Left lung (tissue), 10 donors: ENCODE measurements around the gene PDE6H. TPM values are rescaled to one million over a fixed set of nuclear protein-coding genes. Genes with fewer than 3 reads are reported as not detected.

Experiments
- ATAC-seq: fragments of 200-7000 bp; cut with Tn5 transposase; one replicate; pipeline ENCODE4 v1.9.1; 2020; ENCODE audit warnings: moderate library complexity
- DNase-seq, 4 donors: peaks; one replicate each; pipeline ENCODE4 v3.0.0-alpha.2; 2013 to 2020
- H3K27ac ChIP-seq, 2 donors: fragments of 200-600 bp; sonication (generic) in 1 of 2; one replicate each; pipeline versions ENCODE4 v1.5.0 to v1.8.0; 2020 to 2021
- H3K27me3 ChIP-seq, 2 donors: fragments of 200-600 bp; sonication (generic) in 1 of 2; one replicate each; pipeline versions ENCODE4 v1.5.0 to v1.8.0; 2020 to 2021
- H3K36me3 ChIP-seq, 2 donors: fragments of 200-600 bp; sonication (generic) in 1 of 2; one replicate each; pipeline versions ENCODE4 v1.5.0 to v1.8.0; 2020 to 2021
- H3K4me1 ChIP-seq, 2 donors: fragments of 200-600 bp; one replicate each; pipeline ENCODE4 v1.8.0; 2021
- H3K4me3 ChIP-seq, 2 donors: fragments of 200-600 bp; sonication (generic) in 1 of 2; one replicate each; pipeline versions ENCODE4 v1.5.0 to v1.8.0; 2020 to 2021; ENCODE audit warnings: mild to moderate bottlenecking in 1 of 2
- H3K9me3 ChIP-seq, 2 donors: fragments of 200-600 bp; sonication (generic) in 1 of 2; one replicate each; pipeline versions ENCODE4 v1.5.0 to v1.8.0; 2020 to 2021
- CTCF ChIP-seq, 2 donors: fragments of 200-600 bp; sonication (generic) in 1 of 2; IDR thresholded peaks; one replicate each; pipeline versions ENCODE4 v1.5.0 to v1.8.0; 2021; ENCODE audit warnings: antibody characterized with exemption in 2 of 2
- intact Hi-C, 2 donors: fragments of 100-400 bp; cut with DNase I; formaldehyde crosslinking; loops; one replicate each; pipeline versions ENCODE4 v1.11.2 to v1.14.2; 2022
- polyA plus RNA-seq, 6 donors: library from polyadenylated mRNA; unstranded; fragments of 120-200 nt; gene quantifications; one replicate each; pipeline ENCODE4 v1.2.1, GENCODE V29; 2013; ENCODE audit not compliant: insufficient read length in 6 of 6
- total RNA-seq, 2 donors: library from RNA; stranded (reverse); fragmentation: NEBNext Ultra II Directional; extraction: Animal tissue kit (Norgen Biotek cat#: 25700); gene quantifications; one replicate each; pipeline ENCODE4 v1.2.1, GENCODE V29; 2021
- donor health status: DM: no; HTN: yes; CAD: no.
- donor health status: DM: no; HTN: no; CAD: no.

Gene PDE6H
- total and polyA plus RNA-seq, 8 donors: not detected

DNA sequence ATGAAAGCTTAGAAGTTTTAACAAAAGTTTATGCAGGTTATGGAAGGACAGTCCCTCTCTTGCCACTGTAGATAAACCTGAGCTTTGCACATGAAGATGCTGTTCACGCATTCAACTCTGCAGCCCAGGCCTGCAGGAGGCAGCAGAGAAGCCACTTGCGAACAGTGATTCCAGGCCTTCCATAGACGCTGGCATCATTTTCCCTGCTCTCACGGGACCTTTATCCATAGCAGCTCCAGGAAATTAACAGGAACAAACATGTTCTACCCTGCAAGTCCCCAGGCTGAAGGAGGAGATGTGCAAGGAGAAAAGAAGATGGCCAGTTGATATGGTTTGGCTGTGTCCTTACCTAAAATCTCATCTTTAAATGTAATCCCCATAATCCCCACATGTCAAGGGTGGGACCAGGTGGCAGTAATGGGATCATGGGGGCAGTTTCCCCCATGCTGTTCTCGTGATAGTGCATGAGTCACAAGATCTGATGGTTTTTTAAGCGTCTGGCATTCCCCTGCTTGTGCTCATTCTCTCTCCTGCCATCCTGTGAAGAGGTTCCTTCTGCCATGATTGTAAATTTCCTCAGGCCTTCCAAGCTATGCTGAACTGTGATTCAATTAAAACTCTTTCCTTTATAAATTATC is 36.5 kb upstream of the PDE6H start:
- no peaks in the 10 kb centered on the region for H3K9me3 ChIP-seq
- TF ChIP-seq CTCF (IDR thresholded peaks at IDR 0.05): no peak
- H3K4me3 ChIP-seq: no peak overlapping the region
- H3K27me3 ChIP-seq: no peaks in the 10 kb centered on the region
- H3K4me1 ChIP-seq: peaks cover 0 to 14% of the 10 kb centered on the region in 2 donors
- peaks cover 0 to 38% of the 10 kb centered on the region in 2 donors for H3K36me3 ChIP-seq
- no peak for ATAC-seq
- no peak for DNase-seq
- no peak overlapping the region for H3K27ac ChIP-seq
- intact Hi-C loops: no loop called here

- intact Hi-C loops: no loop called here
- no peak for TF ChIP-seq CTCF (IDR thresholded peaks at IDR 0.05)
- ATAC-seq: no peak
- H3K4me1 ChIP-seq: peaks cover 0 to 14% of the 10 kb centered on the region in 2 donors
- H3K9me3 ChIP-seq: no peaks in the 10 kb centered on the region
- DNase-seq: no peak
- H3K36me3 ChIP-seq: peaks cover 0 to 40% of the 10 kb centered on the region in 2 donors
- H3K27me3 ChIP-seq: no peaks in the 10 kb centered on the region
- no peak overlapping the region for H3K27ac ChIP-seq
- H3K4me3 ChIP-seq: no peak overlapping the region
These were observed 35.8 kb upstream of the PDE6H start for GRCh38 chr12:14937014-14937413.

DNA sequence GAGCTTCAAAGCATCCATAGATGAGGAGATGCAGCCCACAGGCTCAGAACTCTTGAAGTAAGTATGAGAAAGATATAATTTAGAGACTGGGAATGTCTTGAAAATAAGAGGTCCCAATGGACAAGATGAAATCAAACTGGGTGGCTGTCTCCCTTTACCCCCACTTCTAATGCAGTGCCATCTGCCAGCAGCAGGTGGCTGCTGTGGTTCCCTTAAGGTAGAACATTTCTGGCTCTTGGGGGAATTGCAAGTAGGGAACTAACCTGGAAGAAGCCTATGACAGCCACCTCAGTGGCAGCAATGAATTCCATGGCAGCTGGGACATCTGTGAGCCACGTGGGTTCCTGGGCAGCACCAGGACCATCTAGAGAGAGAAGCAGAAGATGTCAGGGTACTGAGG is 35.2 kb upstream of the PDE6H start:
- H3K4me1 ChIP-seq: peaks cover 0 to 14% of the 10 kb centered on the region in 2 donors
- ATAC-seq (no peak), DNase-seq (no peak)
- intact Hi-C loops: no loop called here
- no peak overlapping the region for H3K27ac ChIP-seq
- no peaks in the 10 kb centered on the region for H3K9me3 ChIP-seq
- no peaks in the 10 kb centered on the region for H3K27me3 ChIP-seq
- peaks cover 0 to 43% of the 10 kb centered on the region in 2 donors for H3K36me3 ChIP-seq
- TF ChIP-seq CTCF (IDR thresholded peaks at IDR 0.05): peak in 1 of 2 donors; percentile 9
- H3K4me3 ChIP-seq: no peak overlapping the region

GRCh38 chr12:14938301-14938700 is 34.5 kb upstream of the PDE6H start, which contains the start of gene ERP27:
Gene ERP27, minus strand, starts transcription at chr12:14938537. Its CDS starts 29 bp downstream, at chr12:14938508.
- no peak for ATAC-seq
- H3K27me3 ChIP-seq: no peaks in the 10 kb centered on the region
- no peak for DNase-seq
- H3K36me3 ChIP-seq: peaks cover 0 to 44% of the 10 kb centered on the region in 2 donors
- peak within 1 kb of the TSS in 1 of 2 donors; percentile 28 for H3K27ac ChIP-seq
- H3K9me3 ChIP-seq: no peaks in the 10 kb centered on the region
- peaks cover 0 to 14% of the 10 kb centered on the region in 2 donors for H3K4me1 ChIP-seq
- no peak for TF ChIP-seq CTCF (IDR thresholded peaks at IDR 0.05)
- intact Hi-C loops: no loop called here
- H3K4me3 ChIP-seq: no peak within 1 kb of the TSS

GRCh38 chr12:14941369-14941768 is 31.5 kb upstream of the PDE6H start:
- H3K9me3 ChIP-seq: no peaks in the 10 kb centered on the region
- intact Hi-C loops: no loop called here
- no peak for TF ChIP-seq CTCF (IDR thresholded peaks at IDR 0.05)

More at GRCh38 chr12:14941369-14941768, 31.5 kb upstream of the PDE6H start:
- Histone ChIP-seq H3K27me3 (no peaks in the 10 kb centered on the region), H3K4me1 (peaks cover 0 to 21% of the 10 kb centered on the region in 2 donors), H3K27ac (no peak overlapping the region), H3K4me3 (no peak overlapping the region), H3K36me3 (peaks cover 0 to 61% of the 10 kb centered on the region in 2 donors)
- no peak for ATAC-seq
- no peak for DNase-seq
